Transverse colon (tissue), 4 donors: ENCODE measurements around the gene RNF141. TPM values are rescaled to one million over a fixed set of nuclear protein-coding genes. Genes with fewer than 3 reads are reported as not detected.

Experiments
- DNase-seq: peaks from one replicate; pipeline ENCODE4 v3.0.0-alpha.2; 2019
- H3K27ac ChIP-seq, 4 donors: fragments of 200-600 bp; sonication (generic); 2 replicates each; pipeline ENCODE4 v1.5.1; 2016 to 2018; ENCODE audit warnings: inconsistent platforms in 4 of 4
- H3K27me3 ChIP-seq: fragments of 200-600 bp; sonication (generic); 2 replicates; pipeline ENCODE4 v1.5.1; 2017; ENCODE audit warnings: inconsistent platforms
- H3K36me3 ChIP-seq, 4 donors: fragments of 200-600 bp; sonication (generic); 2 replicates each; pipeline ENCODE4 v1.5.1; 2017 to 2019; ENCODE audit warnings: inconsistent platforms in 4 of 4
- H3K4me1 ChIP-seq, 4 donors: fragments of 200-600 bp; sonication (generic); 2 replicates each; pipeline ENCODE4 v1.5.1; 2017 to 2020; ENCODE audit warnings: inconsistent platforms in 4 of 4
- H3K4me3 ChIP-seq, 4 donors: fragments of 200-600 bp; sonication (generic); 1 replicate in 1 of 4; 2 replicates in 3 of 4; pipeline versions ENCODE4 v1.5.1 to v1.6.1; 2017 to 2019; ENCODE audit warnings: inconsistent platforms in 4 of 4
- H3K9me3 ChIP-seq, 2 donors: fragments of 200-600 bp; sonication (generic); 2 replicates each; pipeline ENCODE4 v1.5.1; 2017 to 2019; ENCODE audit warnings: inconsistent platforms in 2 of 2
- CTCF ChIP-seq, 5 experiments: fragments of 200-600 bp in 3 of 5; fragments of 450-650 bp in 2 of 5; sonication (generic) in 3 of 5; IDR thresholded peaks; 1 replicate in 2 of 5; 2 replicates in 3 of 5; pipeline ENCODE4 v1.5.1; 2016 to 2017; ENCODE audit warnings: antibody characterized with exemption in 5 of 5, inconsistent platforms in 3 of 5, mild to moderate bottlenecking in 2 of 5, moderate library complexity in 1 of 5
- EP300 ChIP-seq: sonication (generic); formaldehyde crosslinking; IDR thresholded peaks from one replicate; pipeline ENCODE4 v1.6.1; 2017; ENCODE audit warnings: antibody characterized with exemption, low read depth
- POLR2A ChIP-seq: fragments of 450-650 bp; IDR thresholded peaks from one replicate; pipeline ENCODE4 v1.6.1; 2016; ENCODE audit warnings: antibody characterized with exemption, mild to moderate bottlenecking, moderate library complexity
- POLR2AphosphoS5 ChIP-seq, 3 donors: sonication (generic); formaldehyde crosslinking; IDR thresholded peaks; one replicate each; pipeline ENCODE4 v1.6.1; 2016; ENCODE audit warnings: antibody characterized with exemption in 3 of 3
- WGBS, 2 donors: methylation state at CpG; one replicate each; pipeline ENCODE4 v1.1.5; 2018; ENCODE audit warnings: low coverage in 1 of 2; 5-methylcytosine and 5-hydroxymethylcytosine counted together
- in situ Hi-C, 4 donors: fragments of 200-750 bp; cut with MboI; loops; one replicate each; pipeline versions ENCODE4 v1.15.0 to v1.15.1; 2017; ENCODE audit warnings: low sequenced_read_pairs in 3 of 4, low pct_ligation_motif_present in 1 of 4, low pct_unique_long_range_greater_than_20kb in 1 of 4
- intact Hi-C: fragments of 100-400 bp; cut with DNase I; formaldehyde crosslinking; loops from one replicate; pipeline ENCODE4 v1.15.1; 2023; ENCODE audit warnings: low total_unique reads
- total RNA-seq, 4 donors: library from RNA; depleted of rRNA; stranded (reverse); fragments of >200 nt; gene quantifications; one replicate each; pipeline ENCODE4 v1.1.0, GENCODE V29; 2016

The RNF141 gene
- total RNA-seq, 4 donors from 2014 or later: 13.1 to 31.4 (median 22.3) TPM

DNA sequence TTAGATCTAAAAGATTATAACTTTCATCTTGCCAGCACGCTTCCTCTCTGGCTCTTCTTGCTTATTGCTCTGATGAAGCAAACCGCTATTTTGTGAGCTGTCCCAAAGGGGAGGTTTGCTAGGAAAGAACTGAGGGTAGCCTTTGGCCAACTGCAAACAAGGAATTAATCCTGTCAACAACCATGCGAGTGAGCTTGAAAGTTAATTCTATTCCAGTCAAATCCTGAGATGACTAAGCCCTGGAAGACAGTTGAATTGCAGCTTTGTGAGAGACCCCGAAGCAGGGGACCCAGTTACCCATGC, 10.3 kb upstream of the RNF141 start:
- intact Hi-C loops: no loop called here
- no peaks in the 10 kb centered on the region for H3K36me3 ChIP-seq
- 75% methylated on average over 4 of the region's 4 CpGs; no CpG with 5 or more reads in 1 of the 2 donors for WGBS, 2 donors
- H3K27me3 ChIP-seq: no peaks in the 10 kb centered on the region
- no peak for DNase-seq
- H3K4me3 ChIP-seq: no peak overlapping the region
- in situ Hi-C loops: loop anchor here in 1 of 4 donors (25.0 kb wide), 1 partner anchor 186 kb away; no protein-coding TSS in a partner anchor
- no peak overlapping the region for H3K27ac ChIP-seq
- H3K4me1 ChIP-seq: no peaks in the 10 kb centered on the region
- TF ChIP-seq CTCF (IDR thresholded peaks at IDR 0.05) (no peak), POLR2A (no peak), POLR2AphosphoS5 (IDR thresholded peaks at IDR 0.05) (no peak), EP300 (no peak)
- no peaks in the 10 kb centered on the region for H3K9me3 ChIP-seq

DNA sequence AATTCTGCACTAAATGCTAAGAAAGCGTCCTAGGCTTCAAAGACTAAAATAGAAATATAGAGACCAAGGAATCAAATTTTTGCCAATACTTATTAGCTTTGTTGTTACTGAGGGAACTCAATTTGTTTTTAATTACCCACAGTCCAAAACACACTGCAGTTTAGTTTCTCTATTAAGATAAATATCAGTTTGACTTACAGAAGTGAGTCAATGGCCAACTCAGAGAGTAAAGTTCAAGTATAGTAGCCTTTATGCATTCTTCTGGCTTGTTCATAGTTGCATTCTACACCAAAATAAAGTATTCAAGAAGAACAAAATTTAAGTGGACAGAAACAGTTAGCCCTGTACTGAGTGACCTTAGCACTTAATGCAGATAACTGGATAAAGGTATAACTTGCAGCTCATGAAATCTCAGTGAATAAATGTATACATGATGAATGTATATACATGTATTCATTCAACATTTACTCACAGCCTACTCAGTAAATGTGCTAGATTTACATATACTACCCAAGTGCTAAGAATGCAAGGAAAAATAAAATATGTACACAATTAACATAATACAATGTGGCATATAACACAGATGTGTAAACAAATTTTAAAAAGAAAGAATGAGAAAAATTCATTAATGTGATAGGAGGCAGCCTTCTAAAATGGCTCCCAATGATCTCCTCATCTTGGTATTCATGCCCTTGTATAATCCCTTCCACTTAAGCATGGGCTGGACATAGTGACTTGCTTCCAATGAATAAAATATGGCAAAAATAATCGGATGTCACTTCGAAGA, 9.7 kb upstream of the RNF141 start:
- H3K4me1 ChIP-seq: no peaks in the 10 kb centered on the region

GRCh38 chr11:10544491-10545465, 3.8 kb upstream of the RNF141 start:
- in situ Hi-C loops: loop anchor here in 1 of 4 donors (25.0 kb wide), 1 partner anchor 193 kb away; no protein-coding TSS in a partner anchor

More for the DNA sequence above, 9.7 kb upstream of the RNF141 start:
- Histone ChIP-seq H3K4me3 (no peak overlapping the region), H3K36me3 (no peaks in the 10 kb centered on the region), H3K27ac (no peak overlapping the region), H3K27me3 (no peaks in the 10 kb centered on the region), H3K9me3 (no peaks in the 10 kb centered on the region)
- intact Hi-C loops: no loop called here
- no peak for DNase-seq
- in situ Hi-C loops: loop anchor here in 1 of 4 donors (25.0 kb wide), 1 partner anchor 187 kb away; no protein-coding TSS in a partner anchor
- no peak for TF ChIP-seq POLR2AphosphoS5 (IDR thresholded peaks at IDR 0.05)
- no peak for TF ChIP-seq EP300
- TF ChIP-seq POLR2A: no peak
- no peak for TF ChIP-seq CTCF (IDR thresholded peaks at IDR 0.05)
- 86 to 100% methylated on average over 3 of the region's 3 CpGs for WGBS, 2 donors

More at GRCh38 chr11:10544491-10545465, 3.8 kb upstream of the RNF141 start:
- Histone ChIP-seq H3K4me3 (no peak overlapping the region), H3K27ac (no peak overlapping the region), H3K27me3 (no peaks in the 10 kb centered on the region), H3K4me1 (peaks cover 4 to 10% (median 8%) of the 10 kb centered on the region in 4 donors), H3K36me3 (no peaks in the 10 kb centered on the region), H3K9me3 (no peaks in the 10 kb centered on the region)
- TF ChIP-seq POLR2A (no peak), CTCF (IDR thresholded peaks at IDR 0.05) (no peak), POLR2AphosphoS5 (IDR thresholded peaks at IDR 0.05) (no peak), EP300 (no peak)
- no peak for DNase-seq
- intact Hi-C loops: loop anchor here (10.0 kb wide), 1 partner anchor 190 kb away; no protein-coding TSS in a partner anchor
- WGBS, 2 donors: 86% methylated on average over 5 of the region's 7 CpGs; no CpG with 5 or more reads in 1 of the 2 donors
